ENCODE results near the gene USP11. TPM values are rescaled to one million over a fixed set of nuclear protein-coding genes. Genes with fewer than 3 reads are reported as not detected.

The USP11 gene
- total and polyA plus RNA-seq, 4 donors, result 22.9 to 74.8 (median 40.2) TPM

DNA sequence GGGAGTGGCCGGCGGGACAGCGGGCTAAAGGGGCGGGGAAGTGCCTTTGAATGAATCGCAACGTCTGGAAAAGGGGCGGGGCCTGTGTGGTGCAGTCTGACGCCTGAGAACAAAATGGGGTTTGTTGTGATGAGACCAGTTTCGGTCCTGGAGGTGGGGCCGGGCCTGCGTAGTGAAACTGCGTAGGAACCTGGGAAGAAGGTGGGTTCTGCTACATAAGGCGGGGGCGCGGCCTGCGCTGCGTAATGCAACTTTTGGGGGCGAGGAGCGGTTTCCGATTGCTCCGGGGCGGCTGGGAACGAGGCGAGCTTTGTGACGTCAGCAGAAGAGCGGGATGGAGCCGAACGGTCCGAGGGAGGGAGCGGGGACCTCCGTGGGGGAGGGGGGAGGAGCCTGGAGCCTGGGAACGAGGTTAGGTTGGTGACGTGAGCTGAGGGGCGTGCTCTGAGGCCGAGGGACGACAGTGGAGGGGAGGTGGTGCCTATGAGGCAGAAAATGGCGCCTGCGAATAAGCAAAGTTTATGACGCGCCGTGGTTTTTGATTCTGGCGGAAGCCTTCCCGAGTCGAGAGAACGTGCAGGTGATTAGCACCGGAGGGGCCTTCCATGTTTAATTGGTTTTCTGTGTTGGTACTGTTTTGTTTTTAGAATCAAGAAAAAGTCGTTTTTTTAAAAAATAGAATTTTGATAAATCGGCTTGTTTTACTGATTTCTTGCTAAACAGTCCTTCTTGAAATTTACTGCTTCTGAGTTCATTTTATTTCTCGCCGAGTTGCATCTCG, 714 bp downstream of the USP11 start:
- Histone ChIP-seq H3K27me3 (ENCODE audit: control insufficient read depth in 3 of 3, insufficient read depth in 3 of 3, low read length in 2 of 3) (peaks cover 0 to 26% (median 14%) of the 10 kb centered on the region in 3 donors), H3K27ac (ENCODE audit: low read depth in 1 of 2, low read length in 1 of 2) (peak overlapping the region; percentile 89 to 97)

DNA sequence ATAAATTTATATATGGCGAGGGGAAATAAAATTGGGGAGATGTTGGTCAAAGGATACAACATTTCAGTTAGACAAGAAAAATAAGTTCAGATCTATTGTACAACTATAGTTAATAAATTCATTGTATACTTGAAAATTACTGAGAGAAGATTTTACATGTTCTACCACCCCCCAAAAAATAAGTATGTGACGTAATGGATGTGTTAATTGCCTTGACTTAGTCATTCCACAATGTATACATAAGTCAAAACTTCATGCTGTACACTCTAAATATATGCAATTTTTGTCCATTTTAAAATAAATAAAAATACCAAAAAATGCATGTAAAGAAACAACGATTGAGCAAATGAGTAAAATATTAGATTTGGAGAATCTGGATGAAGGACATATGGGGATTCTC, 1.8 kb downstream of the USP11 start:
- H3K9ac ChIP-seq (ENCODE audit: insufficient read depth in 1 of 2, low read length in 2 of 2), result peak overlapping the region in 1 of 2 donors; percentile 99
- TF ChIP-seq CTCF (IDR thresholded peaks at IDR 0.05; ENCODE audit: control extremely low read depth, extremely low read depth), result no peak
- 59 to 66% methylated on average over 3 of the region's 3 CpGs for WGBS, 2 donors

More for the DNA sequence above, 714 bp downstream of the USP11 start:
- no peak for TF ChIP-seq CTCF (IDR thresholded peaks at IDR 0.05; ENCODE audit: control extremely low read depth, extremely low read depth)
- H3K4me3 ChIP-seq, result peak overlapping the region; percentile 40
- H3K9ac ChIP-seq (ENCODE audit: insufficient read depth in 1 of 2, low read length in 2 of 2), result peak overlapping the region; percentile 95 to 99
- peak; percentile 88 for ATAC-seq (ENCODE audit: insufficient read depth, low FRiP score)
- H3K4me1 ChIP-seq (ENCODE audit: control insufficient read depth in 5 of 5, insufficient read depth in 5 of 5, low read length in 5 of 5), result peaks cover 0 to 4% (median 0%) of the 10 kb centered on the region in 5 donors
- H3K9me3 ChIP-seq (ENCODE audit: control insufficient read depth in 4 of 4, insufficient read depth in 3 of 4, low read length in 3 of 4), result peaks cover 0 to 1% (median 0%) of the 10 kb centered on the region in 4 donors
- H3K36me3 ChIP-seq (ENCODE audit: control insufficient read depth in 4 of 4, insufficient read depth in 4 of 4, low read length in 4 of 4), result peaks cover 3 to 8% (median 3%) of the 10 kb centered on the region in 4 donors
- WGBS, 2 donors, result 0 to 14% methylated on average over 42 to 51 of the region's 51 CpGs
- peak; percentile 94 to 97 (median 97) for DNase-seq

DNA sequence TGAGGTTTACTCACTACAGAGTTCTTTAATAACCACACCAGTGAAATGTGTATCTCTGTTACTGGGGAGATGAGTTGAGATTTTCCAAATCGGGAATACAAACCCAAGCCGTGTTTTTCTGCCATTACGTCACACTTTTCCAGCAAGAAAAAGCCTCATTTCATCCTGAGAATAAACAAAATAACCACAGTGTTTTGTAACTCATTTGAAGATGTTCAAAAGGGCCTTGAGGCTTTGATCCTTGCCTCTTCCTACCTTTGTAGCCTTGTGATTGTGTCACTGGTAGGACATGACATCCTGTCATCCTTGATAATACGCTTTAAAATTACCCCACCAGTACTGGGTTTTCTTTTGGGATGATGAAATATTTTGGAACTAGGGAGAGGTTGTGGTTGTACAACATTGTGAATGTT, 2.9 kb downstream of the USP11 start:
- ATAC-seq (ENCODE audit: insufficient read depth, low FRiP score), result no peak
- Histone ChIP-seq H3K4me1 (ENCODE audit: control insufficient read depth in 5 of 5, insufficient read depth in 5 of 5, low read length in 5 of 5) (peaks cover 0 to 4% (median 0%) of the 10 kb centered on the region in 5 donors), H3K4me3 (no peak overlapping the region), H3K27me3 (ENCODE audit: control insufficient read depth in 3 of 3, insufficient read depth in 3 of 3, low read length in 2 of 3) (peaks cover 0 to 42% (median 23%) of the 10 kb centered on the region in 3 donors), H3K9ac (ENCODE audit: insufficient read depth in 1 of 2, low read length in 2 of 2) (no peak overlapping the region), H3K36me3 (ENCODE audit: control insufficient read depth in 4 of 4, insufficient read depth in 4 of 4, low read length in 4 of 4) (peaks cover 4 to 9% (median 5%) of the 10 kb centered on the region in 4 donors), H3K9me3 (ENCODE audit: control insufficient read depth in 4 of 4, insufficient read depth in 3 of 4, low read length in 3 of 4) (peaks cover 0 to 3% (median 0%) of the 10 kb centered on the region in 4 donors), H3K27ac (ENCODE audit: low read depth in 1 of 2, low read length in 1 of 2) (peak overlapping the region in 1 of 2 donors; percentile 4)
- 62 to 79% methylated on average over 4 of the region's 4 CpGs for WGBS, 2 donors
- DNase-seq, result no peak
- no peak for TF ChIP-seq CTCF (IDR thresholded peaks at IDR 0.05; ENCODE audit: control extremely low read depth, extremely low read depth)

More for the DNA sequence above, 1.8 kb downstream of the USP11 start:
- Histone ChIP-seq H3K4me1 (ENCODE audit: control insufficient read depth in 5 of 5, insufficient read depth in 5 of 5, low read length in 5 of 5) (peaks cover 0 to 4% (median 0%) of the 10 kb centered on the region in 5 donors), H3K36me3 (ENCODE audit: control insufficient read depth in 4 of 4, insufficient read depth in 4 of 4, low read length in 4 of 4) (peaks cover 0 to 3% (median under 1%) of the 10 kb centered on the region in 4 donors), H3K27me3 (ENCODE audit: control insufficient read depth in 3 of 3, insufficient read depth in 3 of 3, low read length in 2 of 3) (peaks cover 0 to 37% (median 20%) of the 10 kb centered on the region in 3 donors), H3K9me3 (ENCODE audit: control insufficient read depth in 4 of 4, insufficient read depth in 3 of 4, low read length in 3 of 4) (peaks cover 0 to 3% (median 0%) of the 10 kb centered on the region in 4 donors), H3K27ac (ENCODE audit: low read depth in 1 of 2, low read length in 1 of 2) (no peak overlapping the region), H3K4me3 (no peak overlapping the region)
- no peak for ATAC-seq (ENCODE audit: insufficient read depth, low FRiP score)
- peak in 1 of 3 donors; percentile 20 for DNase-seq
